B cell (primary cell): ENCODE data around the gene KLHDC7B. TPM values are rescaled to one million over a fixed set of nuclear protein-coding genes. Genes with fewer than 3 reads are reported as not detected.

Experiments
- ATAC-seq: fragments of 200-7000 bp; cut with Tn5 transposase; one replicate; pipeline ENCODE4 v1.10.0; 2021; ENCODE audit warnings: low read depth, mild to moderate bottlenecking, moderate number of reproducible peaks, moderate library complexity
- CTCF ChIA-PET: fragments of 350-600 bp; sonication (Branson Sonifier 250); formaldehyde crosslinking; loops from one replicate; lab custom pipeline; 2021; ENCODE audit warnings: antibody characterized with exemption, inconsistent platforms; lab: Charles Lee
- POLR2A ChIA-PET: fragments of 350-600 bp; sonication (Branson Sonifier 250); formaldehyde crosslinking; loops from one replicate; lab custom pipeline; 2021; ENCODE audit warnings: antibody characterized with exemption; lab: Charles Lee
- DNase-seq: peaks from one replicate; pipeline ENCODE4 v3.0.0; 2013
- H2AFZ ChIP-seq: 2 replicates; pipeline ENCODE4 v1.6.1; 2012; ENCODE audit warnings: mild to moderate bottlenecking, low read depth, low read length; ENCODE audit not compliant: insufficient read depth, poor library complexity, severe bottlenecking
- H3K27ac ChIP-seq, 2 donors: 1 replicate in 1 of 2; 2 replicates in 1 of 2; pipeline ENCODE4 v1.5.1; 2012 to 2013; ENCODE audit warnings: low read length in 2 of 2, mild to moderate bottlenecking in 2 of 2, moderate library complexity in 1 of 2
- H3K27me3 ChIP-seq, 4 experiments: fragments of 200-600 bp in 1 of 4; sonication (generic) in 1 of 4; replicated peaks in 1 of 4; 1 replicate in 2 of 4; 2 replicates in 2 of 4; pipeline versions ENCODE4 v1.6.1 to v1.7.0; 2013 to 2016; ENCODE audit warnings: low read length in 3 of 4, mild to moderate bottlenecking in 2 of 4, mixed read lengths in 1 of 4, moderate library complexity in 1 of 4; ENCODE audit not compliant: insufficient read depth in 4 of 4, control insufficient read depth in 3 of 4; ENCODE audit errors: control extremely low read depth in 1 of 4
- H3K36me3 ChIP-seq, 2 experiments: replicated peaks in 1 of 2; 1 replicate in 1 of 2; 2 replicates in 1 of 2; pipeline versions ENCODE4 v1.6.1 to v1.7.1; 2013; ENCODE audit warnings: low read length in 1 of 2; ENCODE audit not compliant: insufficient read depth in 2 of 2, control insufficient read depth in 1 of 2; ENCODE audit errors: control extremely low read depth in 1 of 2, extremely low read depth in 1 of 2
- H3K4me1 ChIP-seq, 2 donors: fragments of 200-600 bp in 1 of 2; sonication (generic) in 1 of 2; 1 replicate in 1 of 2; 2 replicates in 1 of 2; pipeline versions ENCODE4 v1.5.1 to v1.6.1; 2013 to 2017; ENCODE audit warnings: low read length in 2 of 2; ENCODE audit not compliant: control insufficient read depth in 2 of 2, insufficient read depth in 2 of 2
- H3K4me2 ChIP-seq: replicated peaks from 2 replicates; pipeline ENCODE3; 2012; ENCODE audit warnings: mild to moderate bottlenecking, low read depth, low read length; ENCODE audit not compliant: poor library complexity, severe bottlenecking
- H3K4me3 ChIP-seq, 5 experiments: fragments of 200-600 bp in 1 of 5; sonication (generic) in 1 of 5; 1 replicate in 3 of 5; 2 replicates in 2 of 5; pipeline versions ENCODE4 v1.5.1 to v1.7.0; 2011 to 2016; ENCODE audit warnings: low read length in 4 of 5, mild to moderate bottlenecking in 4 of 5, low read depth in 2 of 5, control low read depth in 1 of 5, moderate library complexity in 1 of 5; ENCODE audit not compliant: insufficient read depth in 1 of 5; ENCODE audit errors: control extremely low read depth in 1 of 5, extremely low read depth in 1 of 5
- H3K79me2 ChIP-seq: fragments of 200-600 bp; sonication (generic); one replicate; pipeline ENCODE4 v1.6.0; 2016; ENCODE audit warnings: low read length; ENCODE audit not compliant: control insufficient read depth, insufficient read depth
- H3K9ac ChIP-seq: fragments of 200-600 bp; sonication (generic); 2 replicates; pipeline ENCODE4 v1.6.1; 2017; ENCODE audit warnings: mild to moderate bottlenecking, low read length, moderate library complexity
- H3K9me3 ChIP-seq, 3 donors: one replicate each; pipeline versions ENCODE4 v1.6.1 to v1.7.1; 2013; ENCODE audit warnings: low read length in 2 of 3; ENCODE audit not compliant: control insufficient read depth in 2 of 3, insufficient read depth in 1 of 3; ENCODE audit errors: control extremely low read depth in 1 of 3
- H4K20me1 ChIP-seq: 2 replicates; pipeline ENCODE4 v1.6.0; 2012; ENCODE audit warnings: mild to moderate bottlenecking, low read length; ENCODE audit not compliant: insufficient read depth, control insufficient read depth, poor library complexity, severe bottlenecking
- H3K27ac Mint-ChIP-seq: one replicate; pipeline ENCODE4 v1.8.0; 2021; ENCODE audit warnings: mixed read lengths
- H3K27me3 Mint-ChIP-seq: one replicate; pipeline ENCODE4 v1.8.0; 2021; ENCODE audit warnings: mixed read lengths
- H3K4me1 Mint-ChIP-seq: one replicate; pipeline ENCODE4 v1.8.0; 2021; ENCODE audit warnings: mixed read lengths
- H3K4me3 Mint-ChIP-seq: one replicate; pipeline ENCODE4 v1.8.0; 2021; ENCODE audit warnings: mixed read lengths
- H3K9me3 Mint-ChIP-seq: one replicate; pipeline ENCODE4 v1.8.0; 2022; ENCODE audit warnings: mixed read lengths; ENCODE audit not compliant: insufficient read depth
- CTCF ChIP-seq: fragments of 200-600 bp; IDR thresholded peaks from one replicate; pipeline ENCODE4 v1.8.0; 2022; ENCODE audit warnings: antibody characterized with exemption, mild to moderate bottlenecking
- EZH2 ChIP-seq: IDR thresholded peaks from 2 replicates; pipeline ENCODE4 v1.6.1; 2012; ENCODE audit warnings: borderline replicate concordance, low read depth, mild to moderate bottlenecking, moderate library complexity, low read length; ENCODE audit not compliant: insufficient read depth, poor library complexity, severe bottlenecking
- WGBS: methylation state at CpG from one replicate; pipeline ENCODE4 v1.1.5; 2013; ENCODE audit warnings: missing lambda C conversion rate; ENCODE audit not compliant: insufficient coverage; 5-methylcytosine and 5-hydroxymethylcytosine counted together
- intact Hi-C: fragments of 100-400 bp; cut with micrococcal nuclease; formaldehyde crosslinking; loops from one replicate; pipeline ENCODE4 v1.10.0; 2022
- polyA plus RNA-seq: library from polyadenylated mRNA; depleted of rRNA; stranded (reverse); fragments of >200 nt; gene quantifications from 2 replicates; pipeline ENCODE4 v1.2.3, GENCODE V29; 2012
- total RNA-seq, 2 donors: library from RNA; stranded (reverse); fragments of 120-200 nt in 1 of 2; gene quantifications; 1 replicate in 1 of 2; 2 replicates in 1 of 2; pipeline versions ENCODE4 v1.2.3 to v1.2.4, GENCODE V29; 2013 to 2022

The KLHDC7B gene
- total and polyA plus RNA-seq, 2 donors (not counting 1 experiment from before 2014, with no cell fraction given): 1.8 to 6.2 TPM

GRCh38 chr22:50528682-50529415 lies 16.9 kb upstream of the KLHDC7B start:
- POLR2A ChIA-PET: interaction anchor here (1.3 to 5.4 kb wide), 6 partner anchors 12 to 92 kb away, joined by 3 to 104 read pairs (median 12); partner anchors contain the start of genes KLHDC7B, LMF2 and NCAPH2
- CTCF ChIA-PET: interaction anchor here (1.1 to 5.5 kb wide), 5 partner anchors 10 to 93 kb away, joined by 3 to 81 read pairs (median 11); partner anchors contain the start of gene SYCE3
- intact Hi-C loops: loop anchor here (5.0 kb wide), 1 partner anchor 57 kb away; no protein-coding TSS in a partner anchor
- Histone ChIP-seq H2AFZ (no peak overlapping the region), H3K27me3 (no peaks in the 10 kb centered on the region), H3K4me1 (peaks cover 26 to 67% of the 10 kb centered on the region in 2 donors), H3K9me3 (peaks cover 0 to 9% (median 0%) of the 10 kb centered on the region in 3 donors), H3K27ac (peak overlapping the region; percentile 81 to 99), H4K20me1 (peaks cover 15% of the 10 kb centered on the region), H3K79me2 (peaks cover 24% of the 10 kb centered on the region), H3K4me3 (peak overlapping the region in 4 of 5 experiments; percentile 36 to 95 (median 91)), H3K4me2 (peak overlapping the region; percentile 84), H3K36me3 (no peaks in the 10 kb centered on the region), H3K9ac (peak overlapping the region; percentile 97)
- TF ChIP-seq EZH2 (no peak), CTCF (no peak)
- H3K27ac Mint-ChIP-seq: peak overlapping the region; percentile 83
- DNase-seq (peak; percentile 50), ATAC-seq (no peak)
- H3K4me3 Mint-ChIP-seq: peak overlapping the region; percentile 86
- peaks cover 49% of the 10 kb centered on the region for H3K4me1 Mint-ChIP-seq
- H3K9me3 Mint-ChIP-seq: no peaks in the 10 kb centered on the region
- 72% methylated on average over 15 of the region's 15 CpGs for WGBS
- no peaks in the 10 kb centered on the region for H3K27me3 Mint-ChIP-seq
